ENCODE results near the gene ERG28. TPM values are rescaled to one million over a fixed set of nuclear protein-coding genes. Genes with fewer than 3 reads are reported as not detected.

The ERG28 gene
- total and polyA plus RNA-seq, 2 of the 13 experiments (the other 11 are each of a cell fraction or from before 2014, with no cell fraction given) = 27.3 to 32.3 TPM

GRCh38 chr14:75709207-75709812 lies 48.6 kb upstream of the ERG28 start:
- 57% methylated on average over 10 of the region's 10 CpGs for WGBS (ENCODE audit: low lambda C conversion rate)
- ATAC-seq (peak; percentile 47), DNase-seq (ENCODE audit: low spot score) (peak; percentile 67), FAIRE-seq (peak; percentile 85)
- H2AFZ ChIP-seq (ENCODE audit: low read length) = no peak overlapping the region
- peaks cover 25% of the 10 kb centered on the region for H3K4me1 ChIP-seq (ENCODE audit: insufficient read depth, low read length)
- H3K4me2 ChIP-seq (ENCODE audit: low read depth, low read length) = no peak overlapping the region
- H3K4me3 ChIP-seq (replicated peaks in 1 of 3; ENCODE audit: insufficient read depth in 1 of 3, low read depth in 2 of 3, low read length in 3 of 3) = no peak overlapping the region
- TF ChIP-seq SMC3 (IDR thresholded peaks at IDR 0.05; ENCODE audit: low read length) (peak; percentile 60), ZNF639 (CRISPR knock-in tag; conservative IDR thresholded peaks at IDR 0.05) (no peak), RAD21 (CRISPR knock-in tag; IDR thresholded peaks at IDR 0.05) (peak; percentile 49; the same call in 1 of the 2 replicates), STAG1 (CRISPR knock-in tag; IDR thresholded peaks at IDR 0.05) (peak; percentile 77), PRDM10 (CRISPR knock-in tag; IDR thresholded peaks at IDR 0.05; ENCODE audit: low read depth) (no peak), HMG20A (CRISPR knock-in tag; IDR thresholded peaks at IDR 0.05; ENCODE audit: borderline replicate concordance) (no peak), CTCF (CRISPR knock-in tag; IDR thresholded peaks at IDR 0.05) (peak; percentile 78), ZNF280B (CRISPR knock-in tag; IDR thresholded peaks at IDR 0.05; ENCODE audit: borderline replicate concordance) (no peak)
- H3K27me3 ChIP-seq (ENCODE audit: control insufficient read depth in 1 of 2, insufficient read depth in 2 of 2, low read length in 2 of 2) = no peaks in the 10 kb centered on the region
- H3K9ac ChIP-seq (ENCODE audit: insufficient read depth, low read depth, low read length) = no peak overlapping the region
- H3K79me2 ChIP-seq (ENCODE audit: insufficient read depth, low read length) = no peaks in the 10 kb centered on the region
- CTCF ChIA-PET (ENCODE audit: low intra/inter-chr PET ratio, low total read pairs) = interaction anchor here (1.3 to 1.7 kb wide), 4 partner anchors 85 to 273 kb away, joined by 3 to 9 read pairs (median 4); partner anchors contain the start of gene TGFB3
- no peak overlapping the region for H3K27ac ChIP-seq (ENCODE audit: extremely low read length, insufficient read depth, low read length)
- POLR2A ChIA-PET = no interaction called here
- no peaks in the 10 kb centered on the region for H3K9me3 ChIP-seq (ENCODE audit: low read length)
- H3K36me3 ChIP-seq (replicated peaks in 1 of 2; ENCODE audit: control insufficient read depth in 1 of 2, insufficient read depth in 2 of 2, low read length in 2 of 2) = peaks cover 0 to 12% of the 10 kb centered on the region in 2 experiments; a peak in 3 of 5 replicates
- in situ Hi-C loops (cut with HindIII; ENCODE audit: extremely low pct_ligation_motif_present, low pct_unique_long_range_greater_than_20kb) (loop anchor here (25.0 kb wide), 1 partner anchor 678 kb away; the partner anchor contains the start of gene ESRRB), intact Hi-C loops (cut with micrococcal nuclease; ENCODE audit: unreplicated experiment) (no loop called here)
- BruUV-seq (replicated peaks) = no TSS peak
- no peaks in the 10 kb centered on the region for H4K20me1 ChIP-seq (ENCODE audit: insufficient read depth, low read length)

Data from HepG2 (cell line).